ENCODE data around the gene CUEDC1. TPM values are rescaled to one million over a fixed set of nuclear protein-coding genes. Genes with fewer than 3 reads are reported as not detected.

CUEDC1 gene
- total and polyA plus RNA-seq, 2 of the 13 experiments (the other 11 are each of a cell fraction or from before 2014, with no cell fraction given) = 7.4 to 12.9 TPM

DNA sequence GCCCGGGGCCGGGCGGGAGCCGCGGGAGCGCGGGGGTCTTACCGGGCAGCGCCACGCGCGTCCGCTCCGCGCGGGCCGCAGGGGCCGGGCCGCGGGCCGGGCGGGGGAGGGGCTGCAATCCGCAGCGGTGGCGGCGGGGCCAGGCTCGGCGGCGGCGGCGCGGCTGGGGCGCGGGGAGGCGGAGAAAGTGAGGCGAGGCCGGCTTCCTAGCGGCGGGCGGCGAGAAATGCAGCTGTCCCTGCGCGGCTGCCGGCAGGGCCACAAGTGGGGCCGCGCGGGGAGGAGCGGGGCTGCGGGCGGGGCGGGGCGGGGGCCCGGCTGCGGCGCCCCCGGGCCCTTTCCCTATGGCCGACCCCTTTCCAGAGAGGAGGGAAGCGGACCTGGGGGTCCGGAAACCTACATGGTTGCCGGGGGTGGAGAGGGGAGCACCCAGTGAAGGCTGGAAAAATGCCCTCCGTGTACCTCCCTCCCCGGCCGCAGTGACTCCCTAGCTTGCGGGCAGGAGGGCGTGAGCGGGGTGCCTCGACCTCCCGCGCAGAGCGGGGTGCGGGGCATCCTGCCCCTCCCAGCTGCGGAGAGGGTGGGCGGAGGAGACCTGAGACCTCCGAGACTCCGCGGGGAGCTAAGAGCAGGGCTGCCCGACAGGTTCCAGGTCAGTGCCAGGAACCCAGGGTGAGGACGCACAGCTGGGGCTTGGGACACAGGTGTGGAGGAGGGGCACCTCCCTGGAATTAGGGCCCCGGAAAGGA is at the start of gene CUEDC1 (continued):
- 0 out of 2 replicates have a peak, but pooled peaks have one; percentile 33 for TF ChIP-seq ZFP41 (CRISPR knock-in tag; IDR thresholded peaks at IDR 0.05; ENCODE audit: borderline replicate concordance)
- 0 out of 2 replicates have a peak, but pooled peaks have one; percentile 10 for TF ChIP-seq ARID5B (CRISPR knock-in tag; IDR thresholded peaks at IDR 0.05)
- 0 out of 2 replicates have a peak, but pooled peaks have one; percentile 54 for TF ChIP-seq ZNF563 (CRISPR knock-in tag; IDR thresholded peaks at IDR 0.05)
- 0 out of 2 replicates have a peak, but pooled peaks have one; percentile 41 for TF ChIP-seq ZNF331 (CRISPR knock-in tag; IDR thresholded peaks at IDR 0.05)
- TF ChIP-seq ZFY (CRISPR knock-in tag; IDR thresholded peaks at IDR 0.05) = peak; percentile 55
- TF ChIP-seq ZNF546 (CRISPR knock-in tag; conservative IDR thresholded peaks at IDR 0.05) = no peak
- TF ChIP-seq ZNF34 (CRISPR knock-in tag; IDR thresholded peaks at IDR 0.05; ENCODE audit: borderline replicate concordance) = no peak
- no peak for TF ChIP-seq MAFK (conservative IDR thresholded peaks at IDR 0.05 in 1 of 2, IDR thresholded peaks at IDR 0.05 in 1 of 2; ENCODE audit: low read length in 2 of 2)
- TF ChIP-seq, protein P1, sequence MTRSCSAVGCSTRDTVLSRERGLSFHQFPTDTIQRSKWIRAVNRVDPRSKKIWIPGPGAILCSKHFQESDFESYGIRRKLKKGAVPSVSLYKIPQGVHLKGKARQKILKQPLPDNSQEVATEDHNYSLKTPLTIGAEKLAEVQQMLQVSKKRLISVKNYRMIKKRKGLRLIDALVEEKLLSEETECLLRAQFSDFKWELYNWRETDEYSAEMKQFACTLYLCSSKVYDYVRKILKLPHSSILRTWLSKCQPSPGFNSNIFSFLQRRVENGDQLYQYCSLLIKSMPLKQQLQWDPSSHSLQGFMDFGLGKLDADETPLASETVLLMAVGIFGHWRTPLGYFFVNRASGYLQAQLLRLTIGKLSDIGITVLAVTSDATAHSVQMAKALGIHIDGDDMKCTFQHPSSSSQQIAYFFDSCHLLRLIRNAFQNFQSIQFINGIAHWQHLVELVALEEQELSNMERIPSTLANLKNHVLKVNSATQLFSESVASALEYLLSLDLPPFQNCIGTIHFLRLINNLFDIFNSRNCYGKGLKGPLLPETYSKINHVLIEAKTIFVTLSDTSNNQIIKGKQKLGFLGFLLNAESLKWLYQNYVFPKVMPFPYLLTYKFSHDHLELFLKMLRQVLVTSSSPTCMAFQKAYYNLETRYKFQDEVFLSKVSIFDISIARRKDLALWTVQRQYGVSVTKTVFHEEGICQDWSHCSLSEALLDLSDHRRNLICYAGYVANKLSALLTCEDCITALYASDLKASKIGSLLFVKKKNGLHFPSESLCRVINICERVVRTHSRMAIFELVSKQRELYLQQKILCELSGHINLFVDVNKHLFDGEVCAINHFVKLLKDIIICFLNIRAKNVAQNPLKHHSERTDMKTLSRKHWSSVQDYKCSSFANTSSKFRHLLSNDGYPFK (CRISPR knock-in tag; IDR thresholded peaks at IDR 0.05; ENCODE audit: borderline replicate concordance) = 0 out of 2 replicates have a peak, but pooled peaks have one; percentile 21
- 0 out of 2 replicates have a peak, but pooled peaks have one; percentile 22 for TF ChIP-seq ZBED4 (CRISPR knock-in tag; IDR thresholded peaks at IDR 0.05; ENCODE audit: borderline replicate concordance)
- 0 out of 2 replicates have a peak, but pooled peaks have one; percentile 6 for TF ChIP-seq RAD21 (CRISPR knock-in tag; IDR thresholded peaks at IDR 0.05)
- peak; percentile 52 for TF ChIP-seq CTCF (CRISPR knock-in tag; IDR thresholded peaks at IDR 0.05)

Measured in HepG2 (cell line).